Activated T-cell treated with anti-CD3 and anti-CD28 coated beads, Interleukin-2, amount 50 U/mL, for 72 hours (primary cell): ENCODE results near the gene RRP1. TPM values are rescaled to one million over a fixed set of nuclear protein-coding genes. Genes with fewer than 3 reads are reported as not detected.

ENCODE experiments used
- ATAC-seq, 2 donors: fragments of 150-1000 bp; cut with Tn5 transposase; replicated peaks in 1 of 2; 2 replicates each; pipeline ENCODE4 v1.10.0; 2021; ENCODE audit warnings: moderate library complexity in 2 of 2, mild to moderate bottlenecking in 1 of 2
- DNase-seq, 2 donors: peaks; one replicate each; pipeline ENCODE4 v3.0.0; 2021 to 2022; ENCODE audit warnings: mixed read lengths in 1 of 2
- H3K27ac Mint-ChIP-seq: one replicate; pipeline ENCODE4 v1.8.0; 2022; ENCODE audit warnings: mild to moderate bottlenecking, moderate library complexity, mixed read lengths
- H3K27me3 Mint-ChIP-seq: one replicate; pipeline ENCODE4 v1.8.0; 2022; ENCODE audit warnings: low read depth, mixed read lengths
- H3K36me3 Mint-ChIP-seq, 2 donors: one replicate each; pipeline ENCODE4 v1.8.0; 2022; ENCODE audit warnings: mixed read lengths in 2 of 2, mild to moderate bottlenecking in 1 of 2; ENCODE audit not compliant: insufficient read depth in 2 of 2
- H3K4me1 Mint-ChIP-seq: one replicate; pipeline ENCODE4 v1.8.0; 2022; ENCODE audit warnings: low read depth, mixed read lengths
- H3K4me3 Mint-ChIP-seq, 2 donors: one replicate each; pipeline ENCODE4 v1.8.0; 2022; ENCODE audit warnings: mild to moderate bottlenecking in 2 of 2, mixed read lengths in 2 of 2, moderate library complexity in 2 of 2
- H3K9me3 Mint-ChIP-seq, 2 donors: one replicate each; pipeline ENCODE4 v1.8.0; 2022; ENCODE audit warnings: mixed read lengths in 2 of 2
- total RNA-seq, 2 donors: library from RNA; stranded (reverse); gene quantifications; one replicate each; pipeline ENCODE4 v1.2.3, GENCODE V29; 2022

The RRP1 gene
- total RNA-seq, 2 donors from 2014 or later, result 30.3 to 41.9 TPM

DNA sequence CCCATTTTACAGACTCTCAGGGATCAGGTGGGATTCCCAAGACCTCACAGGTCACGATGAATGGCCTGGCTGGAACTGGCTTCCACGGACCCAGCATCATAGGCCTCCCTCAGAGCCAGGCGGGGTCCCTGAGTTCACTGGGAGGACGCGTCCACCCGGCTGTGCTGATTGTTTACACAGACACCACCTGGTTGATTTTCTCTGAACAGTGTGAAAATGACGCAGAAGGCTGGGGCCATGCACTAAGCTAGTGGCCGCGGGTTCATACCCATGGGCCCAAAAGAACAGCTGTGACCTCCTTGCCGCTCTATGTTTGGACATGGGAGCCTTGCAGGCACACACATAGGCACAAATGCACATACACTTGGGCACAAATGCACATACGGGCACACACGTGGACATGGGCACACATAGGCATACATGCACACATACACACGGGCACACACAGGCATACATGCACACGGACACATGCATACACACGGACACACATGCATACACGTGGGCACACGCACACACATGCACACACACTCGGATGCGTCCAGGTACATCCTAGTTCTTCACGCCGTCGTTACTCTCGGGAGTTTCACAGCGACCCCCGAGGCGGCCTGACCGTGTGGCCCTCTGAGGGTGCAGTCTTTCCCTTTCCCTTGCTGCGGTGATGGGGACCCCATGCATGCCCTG lies 36.5 kb upstream of the RRP1 start:
- DNase-seq, result no peak
- Mint-ChIP-seq H3K27ac (no peak overlapping the region), H3K36me3 (peaks cover 4 to 11% of the 10 kb centered on the region in 2 donors), H3K27me3 (no peaks in the 10 kb centered on the region), H3K4me3 (no peak overlapping the region), H3K4me1 (no peaks in the 10 kb centered on the region), H3K9me3 (no peaks in the 10 kb centered on the region)
- ATAC-seq, result no peak

- Mint-ChIP-seq H3K36me3 (peaks cover 4 to 12% of the 10 kb centered on the region in 2 donors), H3K9me3 (no peaks in the 10 kb centered on the region), H3K4me1 (no peaks in the 10 kb centered on the region), H3K27ac (no peak overlapping the region), H3K27me3 (no peaks in the 10 kb centered on the region), H3K4me3 (no peak overlapping the region)
- ATAC-seq, result no peak
- DNase-seq, result no peak
Observed at GRCh38 chr21:43753439-43753799, 36.0 kb upstream of the RRP1 start.

GRCh38 chr21:43754948-43755781 lies 34.2 kb upstream of the RRP1 start:
- DNase-seq, result no peak
- no peak overlapping the region for H3K27ac Mint-ChIP-seq
- no peaks in the 10 kb centered on the region for H3K27me3 Mint-ChIP-seq
- no peaks in the 10 kb centered on the region for H3K9me3 Mint-ChIP-seq
- no peak overlapping the region for H3K4me3 Mint-ChIP-seq
- ATAC-seq, result no peak
- H3K4me1 Mint-ChIP-seq, result no peaks in the 10 kb centered on the region
- H3K36me3 Mint-ChIP-seq, result peaks cover 4 to 15% of the 10 kb centered on the region in 2 donors

GRCh38 chr21:43755820-43756594 lies 33.4 kb upstream of the RRP1 start:
- H3K9me3 Mint-ChIP-seq, result no peaks in the 10 kb centered on the region
- H3K4me3 Mint-ChIP-seq, result no peak overlapping the region
- DNase-seq (no peak), ATAC-seq (no peak)
- H3K36me3 Mint-ChIP-seq, result peaks cover 0 to 11% of the 10 kb centered on the region in 2 donors
- no peaks in the 10 kb centered on the region for H3K27me3 Mint-ChIP-seq
- H3K27ac Mint-ChIP-seq, result no peak overlapping the region
- H3K4me1 Mint-ChIP-seq, result no peaks in the 10 kb centered on the region

- Mint-ChIP-seq H3K27ac (no peak overlapping the region), H3K9me3 (no peaks in the 10 kb centered on the region), H3K36me3 (peaks cover 0 to 11% of the 10 kb centered on the region in 2 donors), H3K4me1 (no peaks in the 10 kb centered on the region), H3K27me3 (no peaks in the 10 kb centered on the region), H3K4me3 (no peak overlapping the region)
- ATAC-seq (no peak), DNase-seq (no peak)
Observed at GRCh38 chr21:43757601-43758000, 31.8 kb upstream of the RRP1 start.

- Mint-ChIP-seq H3K27ac (no peak overlapping the region), H3K27me3 (no peaks in the 10 kb centered on the region), H3K4me3 (no peak overlapping the region), H3K36me3 (peaks cover 0 to 11% of the 10 kb centered on the region in 2 donors), H3K4me1 (no peaks in the 10 kb centered on the region), H3K9me3 (no peaks in the 10 kb centered on the region)
- no peak for DNase-seq
- ATAC-seq, result no peak
Observed at GRCh38 chr21:43758111-43758641, 31.2 kb upstream of the RRP1 start.

DNA sequence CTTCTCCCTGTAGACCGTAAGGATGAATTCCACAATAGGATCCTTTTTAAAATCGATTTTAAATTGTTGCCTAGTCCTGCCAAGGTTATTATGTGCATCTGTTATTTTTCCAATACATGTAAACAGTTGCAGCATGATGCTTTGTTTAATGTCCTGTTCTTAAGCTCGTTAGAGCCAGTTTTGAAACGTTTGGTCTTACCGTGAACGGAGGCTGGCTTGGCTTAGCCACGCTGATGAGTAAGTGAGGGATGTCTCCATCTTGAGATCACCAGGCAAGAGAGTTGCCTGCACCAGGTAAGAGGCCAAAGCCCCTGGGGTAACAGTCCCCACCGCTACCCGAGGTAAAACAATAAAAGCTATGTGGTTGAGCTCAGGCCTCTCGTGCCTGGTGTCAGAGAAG lies 30.6 kb upstream of the RRP1 start:
- H3K27me3 Mint-ChIP-seq, result no peaks in the 10 kb centered on the region
- no peak overlapping the region for H3K4me3 Mint-ChIP-seq
- no peak for ATAC-seq
- H3K27ac Mint-ChIP-seq, result no peak overlapping the region
- no peaks in the 10 kb centered on the region for H3K4me1 Mint-ChIP-seq
- DNase-seq, result no peak
- no peaks in the 10 kb centered on the region for H3K9me3 Mint-ChIP-seq
- peaks cover 0 to 11% of the 10 kb centered on the region in 2 donors for H3K36me3 Mint-ChIP-seq

GRCh38 chr21:43759651-43760050 lies 29.7 kb upstream of the RRP1 start:
- H3K27me3 Mint-ChIP-seq, result no peaks in the 10 kb centered on the region
- peaks cover 0 to 6% of the 10 kb centered on the region in 2 donors for H3K36me3 Mint-ChIP-seq
- H3K4me3 Mint-ChIP-seq, result no peak overlapping the region
- no peak for ATAC-seq
- H3K4me1 Mint-ChIP-seq, result no peaks in the 10 kb centered on the region
- no peak overlapping the region for H3K27ac Mint-ChIP-seq
- no peak for DNase-seq
- H3K9me3 Mint-ChIP-seq, result no peaks in the 10 kb centered on the region

- Mint-ChIP-seq H3K4me1 (no peaks in the 10 kb centered on the region), H3K27me3 (no peaks in the 10 kb centered on the region), H3K9me3 (no peaks in the 10 kb centered on the region), H3K27ac (no peak overlapping the region), H3K36me3 (peaks cover 0 to 6% of the 10 kb centered on the region in 2 donors), H3K4me3 (no peak overlapping the region)
- DNase-seq (no peak), ATAC-seq (no peak)
Observed at GRCh38 chr21:43760391-43760958, 28.9 kb upstream of the RRP1 start.

GRCh38 chr21:43761886-43762285 lies 27.5 kb upstream of the RRP1 start:
- Mint-ChIP-seq H3K27me3 (no peaks in the 10 kb centered on the region), H3K4me1 (no peaks in the 10 kb centered on the region), H3K9me3 (no peaks in the 10 kb centered on the region), H3K4me3 (no peak overlapping the region), H3K27ac (no peak overlapping the region), H3K36me3 (peaks cover 0 to 3% of the 10 kb centered on the region in 2 donors)
- ATAC-seq, result no peak
- no peak for DNase-seq

DNA sequence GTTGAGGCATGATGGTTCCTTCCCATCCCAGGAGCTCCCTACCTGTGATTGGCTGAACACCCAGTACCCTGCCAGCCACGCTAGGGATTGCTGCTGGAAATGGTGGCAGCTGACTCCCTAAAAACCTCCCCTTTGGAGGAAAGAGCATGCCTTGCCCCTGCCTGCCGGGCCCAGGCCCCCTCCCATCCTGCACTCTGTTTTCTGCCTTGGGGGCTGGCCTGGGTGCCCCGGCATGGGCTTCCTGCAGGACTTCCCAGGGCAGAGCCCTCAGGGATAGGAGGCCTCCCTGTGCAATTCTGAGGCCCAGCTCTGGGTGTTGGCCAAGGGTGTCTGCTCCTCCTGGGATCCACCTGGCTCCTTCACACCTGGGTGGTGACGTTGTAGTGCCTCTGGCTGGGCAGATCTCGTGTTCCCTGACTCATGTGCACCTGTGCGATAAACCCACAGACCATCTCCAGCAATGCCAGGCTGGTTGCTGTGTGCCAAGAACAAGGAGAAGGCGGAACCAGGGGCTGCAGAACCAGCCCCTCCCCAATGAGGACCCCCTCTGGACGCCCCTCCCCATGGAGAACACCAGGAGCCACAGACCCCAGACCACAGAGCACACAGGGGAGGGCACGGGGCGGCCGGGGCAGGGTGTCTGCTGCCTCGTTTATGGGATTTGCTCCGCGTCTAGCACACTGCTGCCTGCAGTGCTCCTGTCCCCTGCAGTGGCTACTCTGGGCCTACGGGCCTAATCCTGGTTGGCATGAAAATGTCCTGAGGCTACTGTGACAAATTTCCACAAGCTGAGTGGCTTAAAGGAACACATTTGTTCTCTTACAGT lies 26.9 kb upstream of the RRP1 start:
- H3K9me3 Mint-ChIP-seq, result no peaks in the 10 kb centered on the region
- H3K36me3 Mint-ChIP-seq, result peaks cover 0 to 3% of the 10 kb centered on the region in 2 donors
- H3K27ac Mint-ChIP-seq, result no peak overlapping the region
- DNase-seq (no peak), ATAC-seq (no peak)
- H3K27me3 Mint-ChIP-seq, result no peaks in the 10 kb centered on the region
- no peaks in the 10 kb centered on the region for H3K4me1 Mint-ChIP-seq
- H3K4me3 Mint-ChIP-seq, result no peak overlapping the region

DNA sequence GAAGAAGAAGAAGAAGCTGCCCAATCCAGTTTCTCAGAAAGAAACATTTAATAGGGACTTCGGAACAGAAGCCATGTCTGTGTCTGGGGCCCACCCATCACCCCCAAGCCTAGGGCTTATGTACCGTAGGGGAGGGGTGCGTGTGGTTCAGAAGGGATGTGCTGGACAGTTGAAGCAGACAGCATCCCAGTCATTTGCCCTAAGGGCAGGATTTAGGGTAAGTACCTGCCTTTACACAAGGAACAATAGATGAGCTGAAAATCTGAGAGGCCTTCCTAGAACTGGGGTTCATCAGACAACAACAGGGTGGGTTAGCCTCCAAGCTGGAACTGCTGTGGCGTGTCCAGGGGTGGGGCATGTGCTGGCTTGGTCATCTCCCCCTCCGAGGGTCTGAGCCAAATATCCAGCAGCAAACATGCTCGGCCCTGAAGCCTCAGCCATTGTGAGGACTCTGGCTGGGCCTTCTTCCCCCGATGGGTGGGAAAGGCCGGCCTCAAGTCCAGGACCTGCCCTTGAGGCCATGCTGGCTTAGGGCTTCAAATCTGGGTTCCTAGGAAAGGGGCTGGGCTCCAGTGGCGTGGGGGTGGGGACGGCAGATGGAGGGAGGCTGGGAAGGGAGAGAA lies 25.4 kb upstream of the RRP1 start:
- H3K36me3 Mint-ChIP-seq, result no peaks in the 10 kb centered on the region

More for the DNA sequence above, 25.4 kb upstream of the RRP1 start:
- Mint-ChIP-seq H3K27ac (no peak overlapping the region), H3K9me3 (no peaks in the 10 kb centered on the region), H3K4me3 (no peak overlapping the region), H3K27me3 (no peaks in the 10 kb centered on the region), H3K4me1 (no peaks in the 10 kb centered on the region)
- no peak for DNase-seq
- no peak for ATAC-seq
